Embryonic facial prominence (tissue), 1 donor: ENCODE data around the gene DAAM2.

Source experiments
- DNase-seq: peaks from one replicate; pipeline ENCODE4 v3.0.0-alpha.2; 2016; ENCODE audit errors: extremely low spot score

The DAAM2 gene

DNA sequence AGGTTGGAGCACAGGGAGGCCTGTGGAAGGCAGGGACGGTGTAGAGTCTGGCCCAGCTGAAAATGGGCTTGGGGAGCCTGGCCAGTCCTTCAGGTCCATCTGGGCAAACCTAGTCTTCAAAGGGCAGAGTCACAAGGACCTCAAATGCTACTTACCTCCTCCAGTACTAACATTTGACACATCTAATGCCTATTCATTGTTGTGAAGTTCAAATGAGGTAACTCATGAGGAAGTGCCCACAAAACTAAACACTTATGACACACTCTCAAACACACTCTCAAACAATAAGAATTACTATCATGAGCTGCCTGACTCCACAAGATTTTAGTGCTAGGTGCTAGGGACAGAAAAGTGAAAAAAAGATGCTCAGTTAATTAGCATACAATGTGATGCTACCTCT is 27.1 kb downstream of the DAAM2 start:
- DNase-seq, result no peak

DNA sequence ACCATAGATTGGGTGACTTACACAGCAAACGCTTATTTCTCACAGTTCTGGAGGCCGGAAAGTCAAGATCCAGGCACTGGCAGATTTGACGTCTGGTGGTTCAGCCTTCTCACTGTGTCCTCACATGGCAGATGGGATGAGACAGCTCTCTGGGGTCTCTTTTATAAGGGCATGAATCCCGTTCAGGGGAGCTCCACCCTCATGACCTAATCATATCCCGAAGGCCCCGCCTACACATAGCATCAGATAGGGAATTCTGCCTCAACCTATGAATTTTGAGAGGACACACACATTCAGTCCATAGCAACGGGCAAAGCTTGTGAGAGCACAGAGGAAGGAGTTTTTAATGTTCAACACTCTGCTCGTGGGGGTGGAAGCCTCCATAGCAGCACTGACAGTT is 27.5 kb downstream of the DAAM2 start:
- DNase-seq, result no peak

DNA sequence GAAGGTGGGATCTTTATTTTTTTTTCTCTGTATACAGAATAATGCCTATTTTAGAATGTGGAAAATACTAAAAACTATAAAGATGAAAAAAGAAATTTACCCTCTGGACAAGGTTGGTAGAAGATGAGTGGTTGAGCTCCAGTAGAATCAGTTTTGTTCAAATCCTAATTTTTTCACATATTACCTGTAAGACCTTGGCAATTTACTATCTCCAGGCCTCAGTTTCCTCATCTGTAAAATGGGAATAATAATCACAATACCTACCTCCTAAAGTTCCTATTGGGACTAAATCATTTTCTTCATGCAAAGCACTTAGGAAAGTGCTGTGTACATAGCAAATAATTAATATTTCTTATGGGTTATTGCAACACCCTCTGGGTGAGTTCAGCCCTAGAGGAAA is 28.4 kb downstream of the DAAM2 start:
- no peak for DNase-seq

DNA sequence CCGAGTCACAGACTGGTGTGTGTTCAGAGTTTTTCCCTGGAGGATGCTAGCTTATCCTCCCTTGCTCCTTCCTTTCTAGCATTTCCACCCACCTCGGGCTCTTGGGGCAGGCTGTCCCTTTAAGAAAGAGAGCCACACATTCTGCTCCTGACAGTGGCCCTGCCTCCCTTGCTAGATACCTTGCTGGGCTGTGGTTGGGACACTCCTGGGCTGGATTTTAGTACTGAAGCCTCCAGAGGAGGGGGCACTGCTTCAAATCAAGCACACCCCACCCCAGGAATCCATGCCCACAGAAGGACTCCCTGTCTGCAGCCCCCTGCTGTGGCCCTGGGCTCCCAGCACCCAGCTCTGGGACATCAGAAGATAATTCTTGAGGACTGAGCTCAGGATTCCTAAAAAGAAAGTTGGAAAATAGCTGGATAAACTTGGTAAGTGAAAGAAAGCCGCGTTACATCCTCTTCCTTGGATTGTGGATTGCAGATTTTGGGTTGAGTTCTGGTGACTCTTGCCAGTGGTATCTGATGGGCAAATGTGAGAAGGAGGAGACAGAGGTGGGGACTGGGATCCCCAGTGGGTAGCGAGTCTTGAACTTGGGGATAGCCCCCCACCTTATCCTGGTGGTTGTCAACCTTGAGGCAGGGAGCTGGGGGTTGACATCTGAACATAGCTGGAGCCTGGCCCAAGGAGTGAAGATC is 29.0 kb downstream of the DAAM2 start:
- no peak for DNase-seq

DNA sequence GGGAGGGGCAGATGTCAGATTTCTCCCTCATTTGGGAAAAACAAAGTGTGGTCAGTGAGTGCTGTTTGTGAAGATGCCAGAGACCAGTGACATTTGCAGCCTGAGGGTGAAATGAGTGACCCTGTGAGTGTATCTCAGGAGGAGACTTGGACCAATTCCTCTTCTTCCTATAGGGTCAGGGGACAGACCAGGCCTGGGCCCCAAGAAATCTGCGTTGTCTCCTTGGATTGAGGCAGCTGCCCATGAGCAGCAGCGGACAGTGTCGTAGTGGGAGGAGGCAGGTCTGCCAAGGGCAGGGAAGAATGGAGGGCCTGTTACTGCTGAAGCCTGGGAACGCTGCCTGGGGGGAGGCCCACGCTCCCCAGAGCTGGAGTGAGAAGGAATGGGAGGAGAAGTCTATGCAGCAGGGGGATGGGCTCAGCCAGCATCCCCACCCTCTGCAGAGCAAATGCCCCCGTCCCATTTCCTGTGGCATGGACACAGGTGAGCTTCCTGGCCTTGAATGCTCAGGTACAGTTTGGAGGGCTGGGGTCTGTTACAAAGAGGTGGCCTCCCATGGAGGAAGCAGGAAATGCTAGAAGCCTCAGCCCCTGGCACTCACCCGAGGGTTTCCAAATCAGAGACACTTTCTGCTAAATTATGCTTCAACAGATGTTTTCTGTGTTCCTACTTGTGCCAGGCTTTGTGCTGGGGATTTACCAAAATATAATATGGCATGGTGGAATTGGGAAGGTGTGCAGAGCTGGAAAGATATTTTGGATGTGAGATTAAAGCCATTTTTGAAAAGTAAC is 29.8 kb downstream of the DAAM2 start:
- DNase-seq, result no peak

DNA sequence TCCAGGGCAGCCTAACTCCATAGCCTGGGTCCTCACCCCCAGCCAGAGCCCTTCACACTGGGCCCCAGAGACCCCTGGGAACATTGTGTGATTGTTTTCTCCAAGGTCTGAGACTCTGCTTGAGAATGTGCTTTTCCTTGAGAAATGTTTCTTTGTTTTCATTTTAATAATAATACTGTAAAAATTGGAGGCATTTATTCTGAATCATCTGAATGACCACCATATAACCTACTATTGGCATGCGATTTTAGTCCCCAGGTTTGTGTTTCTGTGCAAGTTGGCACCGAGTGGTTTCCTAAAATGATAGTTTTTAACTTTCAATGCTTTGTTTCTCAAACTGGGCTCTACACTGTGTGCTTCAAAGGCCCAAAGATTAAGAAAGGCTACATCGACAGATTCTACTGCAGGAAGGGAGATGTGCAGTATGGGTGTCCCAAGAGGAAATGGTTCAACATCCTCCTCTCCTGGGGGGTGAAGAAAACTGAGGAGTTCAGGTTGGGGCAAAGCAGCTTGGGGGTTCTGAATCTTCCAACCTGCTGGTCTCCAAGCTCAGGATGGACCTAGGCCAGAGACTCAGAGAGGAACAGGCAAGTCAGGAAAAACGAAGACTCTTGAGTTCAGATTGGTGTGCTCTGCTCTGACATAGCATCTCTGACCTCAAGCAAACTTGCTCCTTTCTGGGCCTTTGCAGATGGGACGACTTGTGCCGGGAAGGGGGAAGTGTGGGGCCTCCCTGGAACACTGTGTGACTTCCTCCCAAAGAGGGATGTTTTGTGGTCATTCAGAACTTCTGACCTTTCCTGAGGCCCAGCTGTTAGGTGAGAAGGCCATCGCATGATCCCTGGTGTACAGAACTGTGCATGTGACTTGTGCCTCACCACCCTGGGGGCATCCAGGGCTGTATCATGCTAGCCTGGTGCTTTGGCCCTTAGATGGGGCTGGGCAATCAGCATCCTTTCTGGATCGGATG is 31.0 kb downstream of the DAAM2 start:
- DNase-seq, result no peak

DNA sequence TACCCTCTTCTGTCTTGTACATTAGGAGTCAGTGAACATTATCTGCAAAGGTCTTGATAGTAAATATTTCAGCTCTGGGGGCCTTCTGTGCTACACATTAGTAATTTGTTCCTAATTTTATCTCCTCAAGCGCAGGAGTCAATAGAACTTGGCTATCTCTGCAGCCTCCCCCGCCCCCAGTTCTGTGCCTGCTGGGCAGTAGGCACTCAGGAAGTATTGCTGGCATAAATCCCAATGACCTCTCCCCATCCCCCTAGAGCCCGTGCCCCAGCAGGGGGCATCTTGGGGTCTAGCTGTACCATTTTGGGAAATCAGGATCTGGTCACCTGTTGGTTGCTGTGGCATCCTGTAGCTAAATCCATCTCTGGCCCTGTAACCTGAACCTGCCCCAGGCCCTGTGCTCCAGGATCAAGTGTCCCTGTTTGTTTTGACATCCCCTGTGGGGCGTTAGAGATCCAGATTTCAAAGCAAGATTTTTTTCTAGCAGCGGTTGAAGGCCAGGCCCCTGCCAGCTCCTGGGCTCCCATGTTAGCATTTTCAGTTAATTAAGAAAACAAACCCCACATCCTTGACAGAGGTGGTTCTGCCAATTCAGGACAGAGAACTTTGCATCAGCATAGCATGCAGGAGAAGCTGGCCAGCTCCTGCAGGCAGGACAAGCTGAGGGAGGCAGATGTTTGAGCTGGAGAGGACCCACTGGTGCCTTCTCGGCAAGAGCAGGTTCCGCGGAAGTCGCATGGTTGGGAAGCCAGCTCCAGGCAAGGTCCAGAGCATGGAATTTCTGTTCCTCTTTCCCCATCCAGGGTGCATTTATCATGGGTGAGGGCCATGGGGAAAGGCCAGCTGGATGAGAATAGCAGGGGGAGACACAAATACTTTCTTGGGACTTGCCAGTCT is 32.1 kb downstream of the DAAM2 start:
- no peak for DNase-seq

DNA sequence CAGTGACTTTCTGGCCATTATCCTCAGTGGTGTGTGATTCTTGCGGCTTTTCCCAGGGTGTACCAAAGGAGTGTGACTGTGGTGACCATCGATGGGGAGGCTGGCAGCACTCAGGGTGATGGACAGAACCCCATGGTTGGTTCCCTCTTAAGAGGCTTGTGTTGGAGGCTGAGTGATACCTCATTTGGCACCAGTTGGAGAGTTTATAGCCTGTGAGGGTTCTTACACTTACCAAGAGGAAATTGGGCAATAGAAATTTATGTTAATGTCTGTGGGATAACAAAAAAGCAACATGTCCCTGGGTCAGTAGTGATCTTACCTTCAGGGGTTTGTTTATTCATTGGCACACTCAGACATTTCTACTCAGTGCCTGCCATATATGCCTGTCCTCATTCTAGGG is 37.2 kb downstream of the DAAM2 start:
- DNase-seq, result no peak

DNA sequence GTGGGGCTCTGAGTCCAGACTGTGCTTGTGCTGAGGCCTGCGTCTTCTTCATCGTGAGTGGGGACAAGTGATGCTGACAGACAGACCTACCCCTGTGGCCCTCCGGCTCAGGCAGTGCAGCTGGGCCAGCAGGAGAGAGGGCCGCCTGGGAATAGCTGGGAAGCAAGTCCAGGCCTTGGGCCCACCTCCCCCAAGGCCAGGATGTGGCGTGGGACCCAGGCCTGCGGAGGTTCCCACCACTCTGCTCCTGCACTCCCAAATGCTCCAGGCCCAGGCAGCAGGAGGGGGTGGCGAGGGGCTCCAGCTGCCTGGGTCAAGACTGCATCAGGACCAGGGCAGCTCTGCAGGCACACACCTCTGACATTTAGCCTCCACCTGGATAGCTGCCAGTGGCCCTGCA is 38.3 kb downstream of the DAAM2 start:
- DNase-seq, result no peak

DNA sequence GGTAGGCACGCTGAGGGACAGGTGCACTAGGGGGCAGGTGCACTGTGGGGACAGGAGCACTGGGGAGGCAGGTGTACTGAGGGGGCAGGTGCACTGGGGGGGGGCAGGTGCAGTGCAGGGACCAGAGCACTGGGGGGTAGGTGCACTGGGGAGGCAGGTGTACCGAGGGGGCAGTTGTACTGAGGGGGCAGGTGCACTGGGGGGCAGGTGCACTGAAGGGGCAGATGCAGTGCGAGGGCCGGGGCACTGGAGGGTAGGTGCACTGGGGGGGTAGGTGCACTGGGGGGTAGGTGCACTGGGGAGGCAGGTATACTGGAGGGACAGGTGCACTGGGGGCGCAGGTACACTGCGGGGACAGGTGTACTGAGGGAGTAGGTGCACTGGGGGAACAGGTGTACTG is 39.5 kb downstream of the DAAM2 start:
- no peak for DNase-seq

DNA sequence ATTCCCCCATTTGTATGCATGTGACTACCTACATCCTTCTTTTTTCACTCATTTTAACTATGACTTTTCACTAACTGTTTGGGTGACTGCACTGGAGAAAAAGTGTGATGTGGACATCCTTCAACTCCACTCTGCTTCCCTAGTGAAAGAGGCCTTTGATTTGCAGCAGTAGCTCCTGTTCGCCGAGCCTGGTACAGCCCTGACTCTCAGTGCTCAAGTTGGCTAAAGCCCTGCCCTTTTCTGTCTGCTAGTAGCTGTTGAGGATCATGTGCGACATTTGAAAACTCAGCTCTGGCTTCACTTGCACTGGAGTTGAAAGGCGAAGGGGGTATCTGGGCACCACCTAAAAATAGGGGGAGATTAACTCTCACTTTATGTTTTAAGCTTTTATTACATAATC is 42.1 kb downstream of the DAAM2 start:
- no peak for DNase-seq

DNA sequence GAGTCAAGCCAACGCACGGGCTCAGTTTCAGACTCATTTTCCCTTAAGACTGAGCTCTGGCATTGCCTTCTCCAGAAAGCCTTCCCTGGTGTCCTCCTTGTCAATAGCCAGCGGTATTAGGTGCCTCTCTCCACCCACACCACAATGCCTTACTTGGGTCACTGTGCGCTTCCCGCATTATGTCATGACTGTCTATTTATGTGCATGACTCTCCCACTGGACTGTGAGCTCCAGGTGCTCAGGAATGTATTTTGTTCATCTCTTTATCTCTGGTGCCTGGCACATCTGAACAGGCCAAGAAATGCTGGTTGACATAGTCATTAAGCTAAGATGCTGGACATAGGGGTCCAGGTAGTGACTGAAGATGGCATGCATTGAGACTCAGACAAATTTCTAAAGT is 42.7 kb downstream of the DAAM2 start:
- DNase-seq, result no peak

DNA sequence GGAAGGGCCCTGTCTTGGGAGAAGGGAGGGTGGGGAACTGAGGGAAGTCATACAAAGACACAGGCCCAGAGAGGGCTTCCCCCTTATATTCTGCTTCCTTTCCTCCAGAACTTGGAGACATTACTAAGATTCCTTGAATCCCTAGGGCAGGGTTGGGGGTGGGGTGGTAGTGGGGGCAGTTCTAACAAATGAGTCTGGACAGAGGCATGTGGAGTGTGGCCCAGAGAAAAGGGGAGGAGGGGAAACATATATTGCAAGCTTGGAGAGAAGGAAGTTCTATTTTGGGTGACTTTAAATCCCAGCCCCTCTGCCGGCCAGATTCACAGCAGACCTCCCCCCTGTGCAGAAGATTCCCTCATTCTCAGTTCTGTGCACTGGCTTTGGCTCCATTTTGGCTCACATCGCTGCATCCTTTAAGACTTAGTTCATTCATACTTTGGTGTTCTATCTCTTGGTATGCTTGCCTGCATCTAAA is 43.7 kb downstream of the DAAM2 start:
- no peak for DNase-seq

DNA sequence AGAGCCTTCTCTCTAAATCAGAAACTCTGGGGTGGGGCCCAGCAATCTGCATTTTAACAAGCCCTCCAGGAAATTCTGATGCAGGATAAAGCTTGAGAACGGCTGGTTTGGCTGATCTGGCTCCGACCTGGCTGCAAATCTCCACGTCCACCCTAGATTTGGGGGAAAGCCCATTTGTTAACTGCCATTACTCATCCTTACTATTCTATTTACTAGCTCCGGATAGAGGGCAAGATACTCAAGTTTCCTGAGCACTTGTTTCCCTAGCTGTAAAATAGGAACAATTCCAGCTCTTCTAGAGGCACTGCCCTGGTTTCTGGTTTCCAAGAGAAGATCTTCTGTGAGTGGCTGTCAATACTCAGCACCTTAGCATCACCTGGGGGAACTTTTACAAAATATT is 44.4 kb downstream of the DAAM2 start:
- DNase-seq, result no peak

DNA sequence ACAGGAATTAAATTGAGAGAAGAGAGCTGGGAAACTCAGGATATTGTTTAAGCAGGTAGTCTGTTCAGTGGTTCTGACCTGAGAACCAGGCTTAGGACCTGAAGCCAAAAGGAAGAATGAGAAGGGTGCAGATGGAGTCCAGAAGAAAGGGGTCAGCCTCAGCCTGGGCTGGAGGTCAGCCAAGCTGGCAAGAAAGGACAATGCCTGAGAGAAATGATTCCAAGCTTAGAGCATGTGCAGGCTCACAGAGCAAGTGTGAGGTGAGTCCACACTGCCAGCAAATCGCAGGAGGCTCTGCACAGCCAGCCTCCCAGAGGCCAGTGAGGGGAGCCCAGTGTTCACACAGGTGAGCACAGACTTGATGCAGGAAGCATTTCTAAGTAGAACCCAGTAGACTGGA is 47.3 kb downstream of the DAAM2 start:
- no peak for DNase-seq

DNA sequence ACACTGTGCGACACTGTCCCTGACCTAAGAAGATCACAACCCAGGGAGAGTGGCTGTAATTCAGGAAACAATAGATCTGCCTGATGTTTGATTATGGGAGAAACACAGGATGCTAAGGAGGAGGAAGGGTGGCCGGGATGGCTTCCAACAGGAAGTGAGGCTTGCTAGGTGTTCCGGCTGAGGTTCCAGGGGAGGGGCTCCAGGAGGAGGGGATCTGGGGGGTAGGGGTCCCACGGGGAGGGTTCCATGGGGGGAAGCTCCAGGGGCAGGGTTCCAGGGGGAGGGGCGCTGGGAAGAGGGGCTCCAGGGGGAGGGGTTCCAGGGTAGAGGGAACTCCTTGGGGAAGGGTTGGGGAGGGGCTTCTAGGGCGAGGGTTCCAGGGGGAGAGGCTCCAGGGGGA is 48.6 kb downstream of the DAAM2 start:
- no peak for DNase-seq

DNA sequence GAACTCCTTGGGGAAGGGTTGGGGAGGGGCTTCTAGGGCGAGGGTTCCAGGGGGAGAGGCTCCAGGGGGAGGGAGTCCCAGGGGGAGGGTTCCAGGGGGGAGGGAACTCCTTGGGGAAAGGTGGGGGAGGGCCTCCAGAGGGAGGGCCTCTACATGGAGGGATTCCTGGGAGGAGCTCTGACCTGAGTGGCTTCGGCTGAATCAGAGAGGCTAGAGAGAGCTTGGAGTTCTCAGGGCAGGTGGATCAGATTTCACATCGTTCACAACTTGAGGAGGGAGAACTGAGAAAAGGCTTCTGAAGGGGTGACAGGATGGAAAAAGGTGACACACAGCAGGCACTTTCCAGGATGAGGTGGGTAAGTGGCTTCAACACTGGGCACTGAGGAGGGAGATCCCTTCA is 49.1 kb downstream of the DAAM2 start:
- no peak for DNase-seq

DNA sequence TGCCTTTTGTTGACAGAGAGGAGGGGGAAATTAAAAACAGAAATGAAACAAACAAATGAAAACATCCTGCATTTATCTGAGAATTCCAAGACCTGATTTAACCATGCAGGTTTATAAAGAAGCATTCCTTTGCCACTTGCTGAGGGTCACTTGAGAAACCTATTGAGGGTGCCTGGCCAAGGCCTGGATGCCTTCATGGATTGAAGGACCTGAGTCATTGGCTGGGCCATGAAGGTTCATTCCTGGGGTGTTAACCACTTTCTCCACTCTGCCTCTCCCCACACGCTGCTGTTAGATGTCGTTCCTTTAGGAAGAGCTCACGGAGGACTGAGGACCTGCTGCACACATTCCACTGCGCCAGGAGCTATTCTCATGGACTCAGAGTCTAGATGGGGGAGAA is 49.7 kb downstream of the DAAM2 start:
- DNase-seq, result no peak

DNA sequence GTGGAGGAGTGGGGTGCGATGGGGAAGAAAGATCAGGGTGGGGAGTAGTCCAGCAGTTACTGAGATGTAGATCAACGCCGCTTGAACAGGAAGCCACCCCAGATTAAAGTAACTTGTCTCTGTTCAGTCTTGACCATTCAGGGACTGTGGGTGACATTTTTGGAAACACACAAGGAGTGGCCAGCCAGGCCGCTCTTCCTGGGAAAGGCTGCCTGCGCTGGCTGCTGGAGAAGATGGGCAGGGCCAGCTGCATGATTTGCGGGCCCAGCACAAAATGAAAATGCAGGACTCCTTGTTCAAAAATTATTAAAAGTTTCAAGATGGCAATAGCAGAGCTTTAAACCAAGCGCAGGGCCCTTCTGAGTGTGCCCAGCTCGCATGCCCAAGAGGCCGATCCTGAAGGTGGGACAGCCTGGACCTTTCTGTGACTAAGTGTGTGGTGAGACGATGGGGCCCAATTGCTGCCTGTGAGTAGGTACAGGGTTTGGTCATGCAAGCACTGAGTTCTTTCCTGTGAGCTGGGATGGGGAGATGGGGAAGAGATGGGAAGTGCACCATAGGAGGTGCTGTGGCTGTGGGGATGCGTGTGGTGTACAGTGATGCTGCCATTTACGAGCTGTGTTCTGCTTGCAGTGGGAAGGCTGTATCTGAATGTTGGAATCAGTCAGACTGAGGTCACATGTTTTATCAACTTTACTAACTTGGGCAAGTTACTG is 51.3 kb downstream of the DAAM2 start:
- DNase-seq, result no peak

DNA sequence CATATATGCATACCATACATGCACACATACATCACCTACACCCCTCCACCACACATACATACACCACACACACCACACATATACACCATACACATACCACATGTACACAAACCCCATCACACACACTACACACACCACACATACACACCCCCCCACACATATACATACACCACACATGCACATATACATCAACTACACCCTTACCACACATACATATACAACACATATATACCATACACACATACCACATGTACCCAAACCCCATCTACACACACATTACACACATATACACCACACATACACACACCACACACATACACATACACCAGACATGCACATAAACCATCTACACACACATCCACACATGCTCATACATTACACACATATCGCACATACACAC is 52.7 kb downstream of the DAAM2 start:
- DNase-seq, result no peak

DNA sequence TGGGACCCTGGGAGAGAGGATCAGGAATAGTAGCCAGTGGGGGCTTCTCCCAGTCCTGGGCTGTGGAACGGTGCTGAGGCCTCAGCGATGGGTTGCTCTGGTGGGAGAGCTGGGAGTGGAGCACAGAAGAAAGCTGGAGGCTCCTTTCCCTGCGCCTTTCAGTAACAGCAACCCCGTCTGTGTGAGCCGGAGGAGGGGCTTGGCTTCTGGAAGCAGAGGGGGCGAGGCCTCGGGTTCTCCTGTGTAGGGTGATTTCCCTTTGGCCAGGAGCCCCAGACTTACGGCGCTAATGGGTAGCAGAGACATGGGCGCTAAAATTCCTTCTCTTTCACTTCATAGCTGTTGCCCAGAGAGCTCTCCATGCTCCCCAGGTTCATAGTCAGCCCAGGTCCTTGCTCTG is 55.0 kb downstream of the DAAM2 start:
- no peak for DNase-seq
